ENCODE results near the gene NUP188. TPM values are rescaled to one million over a fixed set of nuclear protein-coding genes. Genes with fewer than 3 reads are reported as not detected.

NUP188 gene
- total and polyA plus RNA-seq, 2 of the 13 experiments (the other 11 are each of a cell fraction or from before 2014, with no cell fraction given) = 28.0 to 38.5 TPM

- 86% methylated on average over 8 of the region's 8 CpGs for WGBS (ENCODE audit: low lambda C conversion rate)
- H3K4me2 ChIP-seq (ENCODE audit: low read depth, low read length) = no peak overlapping the region
- no peak for TF ChIP-seq ZNF234 (CRISPR knock-in tag; conservative IDR thresholded peaks at IDR 0.05)
- no peak for TF ChIP-seq ZNF710 (CRISPR knock-in tag; IDR thresholded peaks at IDR 0.05; ENCODE audit: borderline replicate concordance)
- no peak for TF ChIP-seq KLF15 (CRISPR knock-in tag; IDR thresholded peaks at IDR 0.05; ENCODE audit: borderline replicate concordance)
- no peak for TF ChIP-seq FIP1L1 (IDR thresholded peaks at IDR 0.05; ENCODE audit: borderline replicate concordance, insufficient read depth, low read depth, low read length)
- TF ChIP-seq IKZF4 (CRISPR knock-in tag; IDR thresholded peaks at IDR 0.05; ENCODE audit: borderline replicate concordance, low read depth, not compliant biosample characterization) = no peak
- no peak for TF ChIP-seq MNT (IDR thresholded peaks at IDR 0.05)
- TF ChIP-seq NFATC3 (CRISPR knock-in tag; IDR thresholded peaks at IDR 0.05) = no peak
- TF ChIP-seq ZNF747 (CRISPR knock-in tag; IDR thresholded peaks at IDR 0.05; ENCODE audit: borderline replicate concordance) = no peak
- no peaks in the 10 kb centered on the region for H3K79me2 ChIP-seq (ENCODE audit: insufficient read depth, low read length)
- no peak for FAIRE-seq
- H3K9ac ChIP-seq (ENCODE audit: insufficient read depth, low read depth, low read length) = no peak overlapping the region
- no peak overlapping the region for H3K27ac ChIP-seq (ENCODE audit: extremely low read length, insufficient read depth, low read length)
- H3K4me3 ChIP-seq (replicated peaks in 1 of 3; ENCODE audit: insufficient read depth in 1 of 3, low read depth in 2 of 3, low read length in 3 of 3) = no peak overlapping the region
- no peaks in the 10 kb centered on the region for H3K9me3 ChIP-seq (ENCODE audit: low read length)
- H3K27me3 ChIP-seq (ENCODE audit: control insufficient read depth in 1 of 2, insufficient read depth in 2 of 2, low read length in 2 of 2) = no peaks in the 10 kb centered on the region
- no peak overlapping the region for H2AFZ ChIP-seq (ENCODE audit: low read length)
- intact Hi-C loops (cut with micrococcal nuclease; ENCODE audit: unreplicated experiment) (loop anchor here (2.0 kb wide), 1 partner anchor 50 kb away; no protein-coding TSS in a partner anchor), in situ Hi-C loops (cut with HindIII; ENCODE audit: extremely low pct_ligation_motif_present, low pct_unique_long_range_greater_than_20kb) (no loop called here)
- H3K36me3 ChIP-seq (replicated peaks in 1 of 2; ENCODE audit: control insufficient read depth in 1 of 2, insufficient read depth in 2 of 2, low read length in 2 of 2) = peaks cover 0 to 22% of the 10 kb centered on the region in 2 experiments; a peak in 3 of 5 replicates
- POLR2A ChIA-PET = no interaction called here
- no TSS peak for BruUV-seq (replicated peaks)
- DNase-seq (ENCODE audit: low spot score) = no peak
- ATAC-seq = no peak
- no peaks in the 10 kb centered on the region for H4K20me1 ChIP-seq (ENCODE audit: insufficient read depth, low read length)
- CTCF ChIA-PET (ENCODE audit: low intra/inter-chr PET ratio, low total read pairs) = no interaction called here
- peaks cover 10% of the 10 kb centered on the region for H3K4me1 ChIP-seq (ENCODE audit: insufficient read depth, low read length)
These were observed 105.1 kb downstream of the NUP188 start for GRCh38 chr9:129052592-129052991.

Data from HepG2 (cell line).